ENCODE data around the gene HERC6.

- TF ChIP-seq CTCF (IDR thresholded peaks at IDR 0.05; ENCODE audit: low read length), result no peak
- no peak for TF ChIP-seq EZH2phosphoT487 (IDR thresholded peaks at IDR 0.05; ENCODE audit: low read length)
- no peak for TF ChIP-seq EZH2 (optimal IDR thresholded peaks at IDR 0.05; ENCODE audit: low read depth, low read length)
Observed at GRCh38 chr4:88478247-88478646, 99.6 kb downstream of the HERC6 start.

All from MM.1S (cell line).